Stimulated activated CD4-positive, alpha-beta T cell treated with anti-CD3 and anti-CD28 coated beads, Interleukin-2, amount 100 ng/mL, for 48 hours (primary cell): Measurements from ENCODE around the gene EXOC4.

Experiments used
- DNase-seq, 2 donors: peaks; one replicate each; pipeline ENCODE4 v3.0.0-alpha.2; 2020

Gene EXOC4

DNA sequence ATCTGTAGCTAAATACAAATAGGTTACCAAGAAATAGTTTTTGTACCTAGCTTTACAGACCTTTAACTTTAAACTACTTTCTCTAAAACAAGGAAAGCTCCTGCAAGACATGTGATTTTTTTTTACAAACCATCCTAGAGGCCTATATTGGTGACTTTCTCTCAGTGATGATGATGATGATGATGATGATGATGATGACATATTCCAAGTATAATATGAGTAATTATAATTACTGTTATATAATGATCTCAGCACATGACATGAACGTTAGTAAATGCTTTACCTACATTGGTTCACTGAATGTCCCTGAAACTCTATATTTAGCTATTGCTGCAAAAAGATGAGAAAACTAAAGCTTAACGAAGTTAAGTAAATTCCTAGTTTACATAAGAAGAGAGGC, 766.4 kb downstream of the EXOC4 start:
- no peak for DNase-seq

DNA sequence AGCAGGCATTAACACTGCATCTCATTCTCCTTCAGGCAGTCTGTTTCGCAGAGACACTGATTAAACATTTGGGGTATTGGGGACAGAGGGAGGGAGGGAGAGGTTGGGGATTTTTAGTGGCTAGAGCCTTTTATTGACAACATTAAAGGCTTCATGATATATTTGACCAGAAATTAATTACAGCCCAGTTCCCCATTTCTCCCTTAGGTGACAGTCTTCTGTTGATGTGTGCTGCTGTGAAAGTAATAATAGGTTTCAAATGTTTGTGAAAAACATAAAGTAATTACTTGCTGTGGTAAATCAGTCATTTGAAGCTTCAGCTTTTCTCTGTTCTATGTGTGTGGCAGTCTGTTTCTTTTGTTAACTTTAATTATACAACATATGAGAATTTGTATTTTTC, 769.0 kb downstream of the EXOC4 start:
- no peak for DNase-seq

- DNase-seq = no peak
Observed at GRCh38 chr7:134022286-134022911, 769.5 kb downstream of the EXOC4 start.

DNA sequence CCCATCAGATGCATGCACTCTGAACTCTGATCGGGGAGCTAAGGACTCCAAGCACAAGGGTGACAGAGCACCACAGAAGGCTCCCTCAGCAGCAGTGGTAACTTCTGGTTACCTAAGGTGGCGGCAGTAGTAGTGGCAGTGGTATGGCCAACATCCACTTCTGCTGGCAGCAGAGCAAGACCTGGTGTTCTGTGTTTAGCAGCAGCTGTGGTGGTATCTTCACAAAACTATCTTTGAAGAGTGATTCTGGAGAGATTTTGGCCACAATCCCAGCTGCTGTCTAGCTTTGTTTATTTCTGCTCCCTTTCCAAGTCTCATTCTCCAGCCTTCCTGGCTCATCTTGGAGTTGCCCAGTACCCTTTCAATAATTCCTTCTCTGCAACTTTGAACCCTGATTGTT, 771.9 kb downstream of the EXOC4 start:
- DNase-seq = no peak

- DNase-seq = no peak
Observed at GRCh38 chr7:134028853-134029252, 776.0 kb downstream of the EXOC4 start.

DNA sequence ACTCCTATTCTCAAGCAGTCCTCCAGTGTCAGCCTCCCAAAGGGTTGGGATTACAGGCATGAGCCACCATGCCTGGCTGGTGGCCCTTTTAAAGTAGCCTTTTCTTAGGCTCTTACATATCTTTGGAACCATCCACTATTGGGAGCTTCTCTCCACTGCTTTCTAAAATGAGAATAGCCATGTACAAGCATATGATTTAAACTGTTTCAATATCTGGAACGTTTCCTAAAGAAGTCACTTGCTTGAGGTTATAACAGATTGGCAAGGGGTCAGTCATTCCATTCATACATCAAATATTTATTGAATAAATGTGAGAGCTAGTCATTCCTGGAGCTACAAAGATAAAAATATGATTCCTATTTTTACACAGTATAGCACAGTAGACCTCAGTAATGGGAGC, 776.9 kb downstream of the EXOC4 start:
- DNase-seq = no peak

GRCh38 chr7:134030460-134030865, 777.6 kb downstream of the EXOC4 start:
- no peak for DNase-seq

DNA sequence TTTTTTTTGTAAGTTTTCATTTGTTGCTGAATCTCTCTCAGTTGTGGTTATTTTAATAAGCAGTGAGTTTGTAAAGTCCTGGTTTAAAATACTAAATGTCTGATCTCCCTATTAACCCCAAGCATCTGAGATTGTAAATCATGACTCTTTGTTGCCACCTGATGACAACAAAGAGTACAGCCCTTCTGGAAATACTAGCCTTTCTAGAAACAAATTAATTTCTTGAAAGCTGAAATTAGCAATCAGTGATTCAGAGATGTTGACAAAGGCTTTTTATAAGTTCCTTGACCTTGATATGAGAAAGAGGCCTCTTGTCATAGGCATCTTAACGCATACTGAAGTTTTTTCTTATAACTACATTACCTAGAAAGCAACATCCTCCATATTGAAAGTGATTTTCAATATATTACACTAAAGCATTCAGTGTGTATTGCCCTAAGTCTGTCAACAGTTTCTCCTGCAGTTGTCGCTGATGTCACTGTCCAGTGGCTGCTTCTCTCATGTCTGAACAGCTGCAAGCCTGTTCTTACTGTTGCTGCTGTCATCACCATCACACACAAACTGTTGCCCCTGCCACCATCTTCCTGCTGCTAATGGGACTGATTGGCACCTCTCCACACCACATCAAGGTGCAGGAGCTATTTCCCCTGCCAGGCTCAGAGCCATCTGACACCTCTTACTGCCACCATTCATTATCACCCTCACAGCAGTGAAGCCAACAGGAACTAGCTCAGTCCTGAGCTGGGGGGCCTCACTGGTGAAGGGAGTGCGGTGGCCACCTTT, 779.1 kb downstream of the EXOC4 start:
- DNase-seq = no peak

DNA sequence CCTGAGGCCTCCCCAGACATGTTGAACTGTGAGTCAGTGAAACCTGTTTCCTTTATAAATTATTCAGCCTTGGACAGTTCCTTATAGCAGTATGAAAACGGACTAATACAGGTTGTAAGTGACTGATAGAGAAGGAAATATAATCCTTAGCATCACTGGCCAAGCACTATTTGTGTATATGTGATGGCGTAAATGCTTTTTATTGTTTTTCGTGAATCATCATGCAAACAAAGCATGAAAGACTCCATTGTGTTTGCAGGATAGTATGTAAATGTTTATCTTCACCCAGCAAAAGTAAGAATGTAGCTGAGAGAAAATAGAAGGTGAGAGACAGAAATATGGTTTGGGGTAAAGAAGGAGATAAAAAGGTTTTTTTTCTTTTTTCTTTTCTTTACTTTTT, 781.8 kb downstream of the EXOC4 start:
- no peak for DNase-seq

GRCh38 chr7:134037991-134038390, 785.1 kb downstream of the EXOC4 start:
- no peak for DNase-seq

GRCh38 chr7:134040988-134041387, 788.1 kb downstream of the EXOC4 start:
- no peak for DNase-seq

DNA sequence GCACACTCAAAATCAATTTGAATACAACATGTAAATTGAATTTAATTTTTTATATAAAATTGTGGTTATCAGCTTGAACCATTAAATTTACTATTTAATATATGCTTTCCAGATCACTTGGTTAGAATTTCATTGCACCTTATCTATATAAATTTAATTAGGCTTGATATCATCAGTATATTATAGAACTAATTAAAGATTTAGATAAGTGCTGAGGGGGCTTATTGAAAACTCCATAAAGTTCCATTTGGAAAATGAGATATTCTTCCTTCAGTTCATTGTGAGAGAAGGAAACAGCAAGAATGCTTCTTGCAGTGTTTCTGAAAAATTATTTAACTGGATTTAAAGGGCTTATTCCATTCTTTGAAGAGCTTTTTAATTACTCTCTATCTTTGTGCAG, 788.6 kb downstream of the EXOC4 start:
- no peak for DNase-seq

DNA sequence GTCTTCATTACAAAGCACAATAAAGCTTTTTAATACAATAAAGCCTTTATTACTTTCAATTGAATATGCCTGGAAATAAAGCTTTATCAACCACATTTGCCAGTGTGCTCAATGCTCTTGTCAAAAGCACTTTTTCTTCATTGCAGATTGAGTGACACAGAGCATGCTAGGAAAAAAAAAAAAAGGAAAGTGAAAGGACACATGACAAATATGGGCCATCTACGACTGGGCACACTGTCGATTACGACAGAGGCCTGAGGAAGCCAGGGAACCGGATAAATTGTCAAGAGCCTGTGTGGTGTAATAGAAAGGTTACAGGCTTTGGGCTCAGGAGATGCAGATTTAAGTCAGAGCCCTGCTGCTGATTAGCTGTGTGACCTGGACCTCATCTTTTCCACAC, 789.4 kb downstream of the EXOC4 start:
- DNase-seq = no peak

GRCh38 chr7:134044682-134045081, 791.8 kb downstream of the EXOC4 start:
- no peak for DNase-seq

GRCh38 chr7:134045716-134046115, 792.8 kb downstream of the EXOC4 start:
- DNase-seq = no peak

GRCh38 chr7:134046594-134047128, 793.8 kb downstream of the EXOC4 start:
- no peak for DNase-seq

- DNase-seq = no peak
Observed at GRCh38 chr7:134047675-134048074, 794.8 kb downstream of the EXOC4 start.

DNA sequence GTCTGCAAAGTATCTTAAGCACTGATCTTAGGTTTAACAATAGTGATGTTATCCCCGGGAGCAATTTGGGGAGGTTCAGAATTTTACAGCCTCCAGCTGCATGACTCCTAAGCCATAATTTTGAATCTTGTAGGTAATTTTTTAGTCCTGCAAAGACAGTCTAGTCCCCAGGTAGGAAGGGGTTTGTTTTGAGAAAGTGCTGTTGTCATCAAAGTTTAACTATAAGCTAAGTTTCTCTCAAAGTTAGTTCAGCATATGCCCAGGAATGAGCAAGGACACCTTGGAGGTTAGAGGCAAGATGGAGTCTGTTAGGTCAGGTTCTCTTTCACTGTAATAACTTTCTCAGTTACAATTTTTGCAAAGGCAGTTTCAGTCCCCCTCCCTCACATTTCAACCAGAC, 795.3 kb downstream of the EXOC4 start:
- DNase-seq = no peak

DNA sequence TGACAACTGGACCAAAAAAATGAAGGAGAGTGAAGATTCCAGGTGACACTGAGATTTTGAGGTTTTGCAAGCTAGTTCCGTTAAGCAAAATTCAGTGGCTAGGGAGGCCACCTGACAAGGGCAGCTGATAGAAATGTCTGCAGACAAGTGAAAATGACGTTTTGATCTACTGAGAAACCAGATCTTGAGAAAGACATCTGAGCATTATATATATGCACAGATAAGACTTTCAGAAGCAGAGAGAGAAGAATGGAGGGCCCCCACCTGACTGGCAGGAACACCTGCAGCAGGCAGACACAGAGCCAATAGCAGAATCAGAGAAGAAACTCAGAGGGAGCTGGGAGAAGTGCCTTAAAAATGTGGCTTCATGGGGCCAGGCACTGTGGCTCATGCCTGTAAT, 798.1 kb downstream of the EXOC4 start:
- no peak for DNase-seq

DNA sequence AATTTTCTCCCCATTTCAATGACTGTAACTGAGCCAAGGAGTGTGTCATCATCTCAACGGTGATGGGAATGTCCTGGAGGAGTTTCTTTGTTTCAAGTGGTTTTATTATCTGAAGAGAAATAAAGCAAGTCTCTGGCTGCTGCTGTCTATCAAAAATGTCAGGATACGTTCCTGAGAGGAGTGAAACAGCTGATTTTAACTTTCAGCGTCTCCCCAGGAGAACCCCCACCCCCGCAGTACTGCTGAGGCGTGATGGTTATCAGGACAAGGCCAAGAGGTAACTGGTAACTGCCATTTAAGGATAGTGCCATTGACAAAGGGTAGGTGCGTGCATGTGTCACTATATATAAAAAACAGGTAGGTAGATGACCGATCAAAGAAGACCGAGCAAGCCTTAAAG, 803.9 kb downstream of the EXOC4 start:
- no peak for DNase-seq

GRCh38 chr7:134058521-134058920, 805.6 kb downstream of the EXOC4 start:
- no peak for DNase-seq

DNA sequence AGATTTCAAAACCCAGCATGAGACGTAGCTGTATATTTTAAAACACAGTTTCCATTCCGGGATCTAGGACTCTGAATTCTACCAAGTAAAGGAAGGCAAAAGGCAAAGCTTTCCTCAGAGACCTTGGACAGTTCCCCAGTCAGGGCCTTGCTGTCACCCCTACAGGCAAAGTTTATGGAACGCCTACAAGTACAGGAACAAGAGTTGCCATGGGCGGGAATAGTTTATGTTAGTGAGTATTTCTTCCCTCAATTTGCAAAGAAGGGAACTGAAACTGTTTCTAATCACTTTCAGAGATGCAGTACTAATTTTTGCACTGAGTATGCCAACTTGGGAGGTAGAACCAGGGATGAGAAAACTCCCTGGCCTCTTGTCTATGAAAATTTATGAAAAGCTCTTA, 806.1 kb downstream of the EXOC4 start:
- DNase-seq = no peak

- no peak for DNase-seq
Observed at GRCh38 chr7:134059921-134060320, 807.0 kb downstream of the EXOC4 start.

DNA sequence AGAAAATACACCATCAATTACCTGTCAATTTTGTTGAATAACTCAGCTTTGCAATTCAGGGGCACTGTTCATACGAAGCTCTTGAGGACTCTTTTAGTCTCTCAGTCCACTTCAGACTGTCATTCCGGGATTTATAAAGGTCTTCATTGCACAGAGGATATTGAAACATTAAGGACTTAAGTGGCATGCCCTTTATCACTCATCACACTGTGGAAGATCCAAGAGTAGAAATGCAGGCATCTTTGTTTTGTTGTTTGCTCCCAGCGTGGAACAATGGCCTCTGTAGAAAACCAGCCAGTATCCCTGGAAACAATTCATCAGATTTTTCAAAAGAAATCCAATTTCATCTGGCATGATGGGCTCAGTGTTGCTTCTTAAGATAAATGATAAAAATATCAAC, 808.0 kb downstream of the EXOC4 start:
- DNase-seq = no peak

DNA sequence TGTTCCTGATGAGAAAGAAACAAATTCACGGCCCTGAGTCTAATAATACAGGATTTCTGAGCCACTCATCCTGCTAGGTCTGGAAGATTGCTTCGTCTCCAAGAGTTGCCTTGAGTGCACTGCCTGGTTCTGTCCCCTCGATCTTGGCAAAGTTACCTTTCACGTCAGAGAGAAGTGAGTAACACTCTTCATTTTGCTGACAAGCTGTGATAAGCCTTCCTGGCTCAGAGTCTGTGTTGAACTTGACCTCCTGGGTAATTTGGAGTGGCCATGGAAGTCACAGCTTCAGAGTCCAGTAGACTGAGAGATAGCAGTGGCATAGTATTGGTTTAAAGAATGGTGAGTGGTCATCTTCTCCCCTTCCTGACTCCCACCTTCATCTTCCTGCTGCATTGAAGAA, 809.6 kb downstream of the EXOC4 start:
- DNase-seq = no peak
